Stimulated activated CD4-positive, alpha-beta T cell treated with anti-CD3 and anti-CD28 coated beads, Interleukin-4, amount 100 ng/mL, for 24 hours (primary cell): ENCODE data around the gene UBE2J1.
"Not testable (repeated sequence)": the region's sequence is repeated elsewhere in the genome, so short reads cannot be mapped to it uniquely, and the experiment has no call there.

ENCODE experiments used
- DNase-seq: peaks from one replicate; pipeline ENCODE4 v3.0.0-alpha.2; 2020

The UBE2J1 gene, protein sequence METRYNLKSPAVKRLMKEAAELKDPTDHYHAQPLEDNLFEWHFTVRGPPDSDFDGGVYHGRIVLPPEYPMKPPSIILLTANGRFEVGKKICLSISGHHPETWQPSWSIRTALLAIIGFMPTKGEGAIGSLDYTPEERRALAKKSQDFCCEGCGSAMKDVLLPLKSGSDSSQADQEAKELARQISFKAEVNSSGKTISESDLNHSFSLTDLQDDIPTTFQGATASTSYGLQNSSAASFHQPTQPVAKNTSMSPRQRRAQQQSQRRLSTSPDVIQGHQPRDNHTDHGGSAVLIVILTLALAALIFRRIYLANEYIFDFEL

DNA sequence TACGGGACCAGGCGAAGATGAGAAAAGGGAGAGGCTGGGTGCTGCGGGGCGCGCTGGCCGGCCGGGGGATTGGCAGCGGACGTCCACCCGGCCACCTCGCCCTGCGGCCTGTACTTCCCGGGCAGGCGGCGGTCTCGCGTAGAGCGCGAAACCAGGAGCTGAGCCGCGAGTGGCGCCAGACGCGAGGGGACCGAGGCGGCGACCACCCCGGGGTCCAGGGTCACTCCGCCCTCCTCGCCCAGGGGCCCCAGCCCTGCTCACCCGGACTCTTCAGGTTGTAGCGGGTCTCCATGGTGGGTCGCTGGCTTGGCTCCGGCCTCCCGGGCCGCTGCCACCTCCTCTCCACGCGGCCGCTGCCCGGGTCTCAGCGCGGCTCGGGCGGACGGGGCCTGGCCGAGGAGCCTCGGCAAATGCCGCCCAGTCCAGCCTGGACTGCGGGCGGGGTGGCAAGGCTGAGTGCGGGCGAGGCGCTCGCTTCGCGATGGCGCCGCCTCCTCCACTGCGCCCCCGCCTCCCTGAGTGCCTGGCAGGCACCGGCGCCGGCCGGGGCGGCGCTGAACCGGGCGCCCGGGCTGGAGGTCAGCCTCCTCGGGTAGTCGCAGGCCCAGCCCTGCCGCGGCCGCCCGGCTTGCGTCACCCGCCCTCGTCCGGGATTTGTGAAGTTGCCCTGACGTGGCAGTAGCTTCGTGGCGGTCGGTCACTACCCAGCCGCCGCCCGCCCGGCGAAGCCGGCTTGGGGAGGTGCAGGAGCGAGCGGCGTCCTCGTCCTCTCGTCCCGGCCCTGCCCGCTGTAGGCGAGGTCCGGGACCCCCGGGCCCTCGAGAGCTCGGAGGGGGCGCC is at the start of gene UBE2J1:
TSS of gene UBE2J1 (minus strand) at position 445 of the 840 bp plus-strand sequence. CDS start at position 292, 153 bp downstream.
- DNase-seq, result peak; percentile 73

DNA sequence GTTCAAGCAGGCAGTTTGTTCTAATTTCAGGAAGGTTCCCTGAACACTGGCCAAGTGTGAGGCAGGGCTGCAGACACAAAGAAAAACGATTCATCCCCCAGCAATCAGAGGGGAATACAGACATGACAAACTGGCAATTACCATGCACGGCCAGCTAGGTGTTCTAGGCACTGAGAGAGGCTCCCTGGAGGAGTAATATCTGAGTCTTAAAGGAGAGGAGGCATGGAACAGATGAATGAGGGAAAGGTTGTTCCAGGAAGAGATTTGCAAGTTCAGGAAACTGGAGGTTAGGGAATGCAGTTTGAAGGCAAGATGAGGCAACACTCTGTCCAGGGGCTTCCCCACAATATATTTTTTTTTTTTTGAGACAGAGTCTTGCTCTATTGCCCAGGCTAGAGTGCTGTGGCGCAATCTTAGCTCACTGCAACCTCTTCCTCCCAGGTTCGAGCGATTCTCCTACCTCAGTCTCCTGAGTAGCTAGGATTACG is 48.4 kb upstream of the UBE2J1 start:
- DNase-seq, result no peak

GRCh38 chr6:89400050-89400449 is 47.5 kb upstream of the UBE2J1 start:
- DNase-seq, result no peak

DNA sequence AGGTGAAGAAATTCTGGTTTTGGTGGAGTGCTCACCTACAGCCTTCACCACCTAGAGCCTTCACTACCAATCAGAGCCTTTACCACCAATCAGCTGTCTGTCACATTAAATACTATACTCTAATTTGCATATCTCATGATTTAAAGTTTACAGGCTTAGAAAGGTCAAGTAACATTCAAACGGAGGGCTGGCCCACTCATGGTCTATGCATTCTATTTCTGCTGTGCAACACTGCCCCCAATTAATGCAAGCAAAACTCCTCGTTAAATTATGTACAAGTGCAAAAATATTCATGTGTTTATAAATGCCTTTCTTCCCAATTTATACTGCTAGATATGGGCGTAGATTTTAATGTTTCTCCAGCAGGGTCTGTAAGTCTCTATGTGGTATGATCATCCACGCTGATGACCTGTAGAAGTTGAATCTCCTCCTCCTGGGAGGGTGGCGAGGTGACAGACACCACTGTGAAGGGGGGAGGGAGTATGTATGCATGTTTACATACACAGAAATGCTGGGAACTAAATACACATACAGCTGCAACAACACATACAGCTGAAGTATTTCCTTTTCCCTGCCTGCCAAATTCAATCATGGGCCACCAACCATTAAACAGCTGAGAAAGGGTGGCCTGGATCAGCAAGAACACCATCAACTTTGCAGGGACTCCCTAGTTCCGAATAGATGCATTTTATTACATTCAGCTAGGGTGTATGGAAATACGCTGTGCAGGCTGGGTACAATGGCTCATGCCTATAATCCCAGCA is 46.4 kb upstream of the UBE2J1 start:
- no peak for DNase-seq

- not testable (repeated sequence) for DNase-seq
Measured at GRCh38 chr6:89397884-89398283, 45.4 kb upstream of the UBE2J1 start.

DNA sequence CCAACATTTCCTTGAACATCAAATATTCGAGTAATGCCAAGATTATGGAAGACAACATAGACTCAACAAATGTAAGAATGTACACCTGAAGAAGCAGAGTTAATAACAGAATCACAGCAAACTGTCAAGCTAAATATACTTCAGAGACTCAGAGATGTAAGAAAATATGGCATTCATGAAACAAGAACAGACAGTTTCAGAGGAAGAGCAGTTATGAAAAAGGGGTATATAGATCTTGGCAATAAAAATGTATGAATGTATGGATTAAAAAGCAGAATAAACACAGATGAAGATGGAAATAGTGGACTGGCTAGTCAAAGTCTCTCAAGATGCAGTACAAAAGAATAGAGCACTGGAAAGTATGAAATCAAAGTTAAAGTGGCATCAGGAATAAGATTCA is 41.1 kb upstream of the UBE2J1 start:
- no peak for DNase-seq

DNA sequence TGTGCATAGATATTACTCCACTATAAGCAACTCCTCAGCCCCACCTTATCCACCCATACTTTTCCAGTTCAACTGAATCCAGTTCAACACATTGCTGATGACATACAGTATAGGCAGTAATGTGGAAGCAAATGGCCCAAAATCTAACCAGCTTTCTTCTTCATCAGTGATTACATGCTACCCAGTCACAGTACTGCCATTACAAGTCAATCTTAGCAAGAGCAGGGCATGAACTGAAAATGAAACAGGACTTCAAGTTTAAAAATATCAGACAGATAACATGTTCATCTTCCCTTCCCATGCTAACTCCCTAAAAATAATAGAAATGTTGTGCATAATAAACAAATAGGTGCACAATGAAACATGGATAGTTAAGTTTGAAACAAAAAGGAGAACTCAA is 40.3 kb upstream of the UBE2J1 start:
- DNase-seq, result no peak

DNA sequence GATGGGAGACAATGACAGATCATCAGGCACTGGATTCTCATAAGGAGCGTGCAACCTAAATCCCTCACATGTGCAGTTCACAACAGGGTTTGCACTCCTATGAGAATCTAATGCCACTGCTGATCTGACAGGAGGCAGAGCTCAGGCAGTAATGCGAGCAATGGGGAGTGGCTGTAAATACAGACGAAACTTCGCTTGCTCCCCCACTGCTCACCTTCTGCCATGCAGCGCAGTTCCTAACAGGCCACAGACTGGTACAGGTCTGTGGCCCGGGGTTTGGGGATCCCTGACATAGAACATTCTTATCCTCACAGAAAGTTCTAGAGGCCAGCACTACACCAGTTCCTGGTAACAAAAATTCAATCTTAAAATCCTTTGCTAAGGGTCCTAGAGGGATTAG is 36.3 kb upstream of the UBE2J1 start:
- DNase-seq, result no peak

DNA sequence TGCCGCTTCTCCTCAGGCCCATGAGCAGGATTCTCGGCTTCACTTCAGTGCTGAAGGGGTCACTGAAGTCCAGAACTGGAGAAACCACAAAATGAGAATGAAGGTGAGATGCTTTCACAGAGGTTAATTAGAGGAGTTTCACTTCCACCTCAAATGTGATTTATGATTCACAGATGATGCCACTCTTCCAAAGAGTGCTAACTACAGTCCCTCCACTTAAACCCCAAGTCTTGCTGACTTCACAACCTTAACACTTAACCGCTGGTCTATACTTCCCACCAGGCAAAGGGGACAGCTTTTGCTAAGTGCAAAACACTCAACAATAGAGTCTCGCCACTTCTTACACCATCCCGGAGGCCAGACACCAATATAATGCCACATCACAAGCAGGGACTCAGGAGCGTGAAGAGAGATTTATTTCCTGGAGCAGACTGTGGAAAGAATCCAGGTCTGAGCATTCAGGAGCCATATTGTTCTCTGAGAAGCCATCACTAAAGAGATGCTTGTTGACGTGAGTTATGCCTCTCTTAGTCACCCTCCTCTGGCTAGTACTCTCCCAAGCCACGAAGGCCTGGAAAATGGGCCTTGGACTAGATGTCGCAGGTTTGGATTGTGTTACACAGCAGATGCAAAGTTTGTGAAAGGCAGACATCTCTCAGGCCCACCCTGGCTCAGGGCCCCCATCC is 35.1 kb upstream of the UBE2J1 start:
- no peak for DNase-seq

GRCh38 chr6:89386917-89387491 is 34.5 kb upstream of the UBE2J1 start:
- no peak for DNase-seq

DNA sequence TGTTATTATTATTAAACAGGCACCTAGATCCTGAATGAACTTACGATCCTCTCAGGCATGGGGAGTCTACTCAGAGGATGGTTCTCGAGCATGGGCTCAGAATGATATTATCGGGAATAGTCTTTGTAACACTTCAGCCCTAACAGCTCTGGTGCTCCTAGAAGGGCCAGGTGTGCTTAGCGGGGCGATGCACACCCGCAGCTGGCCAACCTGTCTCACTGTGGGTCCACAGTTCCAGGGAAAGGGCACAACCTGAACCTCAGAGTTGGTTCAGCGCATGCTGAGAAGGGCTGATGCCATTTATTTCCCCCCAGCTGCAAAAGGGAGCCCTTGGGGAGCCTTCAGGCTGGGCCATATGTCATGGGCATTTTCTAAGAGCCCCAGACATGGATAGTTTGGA is 33.3 kb upstream of the UBE2J1 start:
- no peak for DNase-seq

DNA sequence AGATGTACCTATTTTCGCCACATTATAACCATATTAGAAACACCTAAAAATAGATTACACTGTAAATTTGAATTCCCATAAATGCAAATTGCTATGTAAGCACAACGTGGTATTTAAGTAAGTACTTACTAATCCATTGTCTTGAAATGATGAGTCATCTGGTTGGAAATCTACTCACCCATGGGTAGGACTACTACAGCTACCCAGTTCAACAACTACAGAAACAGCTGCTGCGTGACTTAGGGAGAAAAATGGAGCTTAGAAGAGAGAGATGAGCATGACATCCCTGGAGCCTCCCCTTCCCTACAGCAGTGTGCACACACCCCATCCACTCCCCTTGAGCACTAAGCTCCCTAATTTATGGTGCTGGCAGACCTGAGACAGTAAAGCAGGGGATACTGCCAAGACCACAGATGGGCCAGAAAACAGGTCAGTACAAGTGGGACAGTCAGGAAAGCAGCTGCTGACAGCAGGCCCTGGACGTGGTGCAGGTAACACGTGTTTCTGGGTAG is 32.7 kb upstream of the UBE2J1 start:
- no peak for DNase-seq

GRCh38 chr6:89381031-89381430 is 28.5 kb upstream of the UBE2J1 start:
- DNase-seq, result no peak

- no peak for DNase-seq
Measured at GRCh38 chr6:89379281-89379680, 26.8 kb upstream of the UBE2J1 start.

GRCh38 chr6:89378628-89379027 is 26.1 kb upstream of the UBE2J1 start:
- no peak for DNase-seq

DNA sequence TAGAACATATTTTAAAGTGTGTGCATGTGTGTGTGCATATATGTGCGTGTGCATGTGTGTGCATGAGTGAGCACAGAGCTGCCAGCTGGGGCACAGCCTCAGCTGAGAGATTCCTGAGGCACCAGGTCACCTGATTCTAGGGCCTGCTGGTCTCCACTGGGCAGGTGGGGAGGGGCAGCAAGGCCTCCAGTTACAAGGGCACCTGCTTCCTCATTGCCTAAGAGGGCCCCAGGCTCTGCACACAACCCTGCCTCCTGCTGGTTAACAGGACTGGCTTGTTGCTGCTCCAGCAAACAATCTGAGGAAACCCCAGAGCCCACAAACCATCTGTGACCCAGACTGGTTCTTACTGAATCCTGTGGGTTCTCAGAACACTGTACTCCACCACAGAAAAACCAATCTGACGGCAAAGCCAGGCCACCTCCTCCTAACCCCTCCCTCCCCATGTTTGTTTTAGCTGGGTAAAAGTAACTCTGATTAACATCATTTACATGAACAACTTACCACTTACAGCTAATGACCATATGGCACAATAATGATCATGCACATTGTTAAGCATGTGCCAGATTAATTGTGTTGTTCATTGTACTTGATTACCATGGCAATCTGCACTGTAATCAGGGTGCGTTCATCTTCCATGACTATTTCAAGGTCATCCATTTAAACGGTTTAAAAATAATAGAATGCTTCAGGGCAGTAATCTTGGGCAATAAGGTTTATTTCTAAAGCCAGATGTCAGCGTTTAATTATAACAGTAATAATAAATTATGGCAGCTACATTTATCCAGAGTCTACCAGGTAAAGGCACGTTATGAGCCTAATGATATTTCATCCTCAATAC is 23.1 kb upstream of the UBE2J1 start:
- DNase-seq, result peak; percentile 60

- DNase-seq, result no peak
Measured at GRCh38 chr6:89372506-89372901, 20.0 kb upstream of the UBE2J1 start.

DNA sequence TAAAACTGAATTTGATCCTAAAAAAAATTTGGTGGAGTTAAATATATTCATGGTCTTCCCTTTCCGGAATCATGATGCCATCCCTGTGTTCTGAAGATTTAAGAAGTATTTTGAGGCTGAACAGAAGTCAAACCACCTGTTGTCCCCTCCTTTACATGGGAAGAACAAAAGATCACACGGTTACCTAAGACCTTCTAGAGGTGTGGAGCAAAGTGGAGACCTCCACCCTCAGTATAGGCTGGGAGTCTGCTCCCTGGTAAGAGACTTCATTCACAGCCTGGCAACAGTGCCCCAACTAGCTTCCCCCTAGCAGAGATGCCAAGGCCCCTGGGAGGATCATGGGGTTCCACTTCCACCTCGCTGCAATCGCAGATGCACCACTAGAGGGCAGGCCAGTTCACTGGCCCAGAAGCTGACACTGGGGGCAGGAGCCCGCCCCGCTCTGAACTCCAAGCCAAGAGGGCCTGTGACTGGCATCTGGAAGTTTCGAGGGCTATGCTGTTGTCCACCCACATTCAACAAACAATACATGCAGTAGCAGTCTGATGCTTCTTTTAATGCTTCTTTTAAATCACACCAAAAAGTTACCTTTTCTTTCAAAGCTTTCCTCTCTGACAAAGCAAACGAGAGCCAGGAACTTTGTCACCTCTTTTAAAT is 19.5 kb upstream of the UBE2J1 start:
- DNase-seq, result peak; percentile 84

GRCh38 chr6:89368999-89369398 is 16.5 kb upstream of the UBE2J1 start:
- no peak for DNase-seq

- DNase-seq, result peak; percentile 74
Measured at GRCh38 chr6:89368107-89368506, 15.6 kb upstream of the UBE2J1 start.

DNA sequence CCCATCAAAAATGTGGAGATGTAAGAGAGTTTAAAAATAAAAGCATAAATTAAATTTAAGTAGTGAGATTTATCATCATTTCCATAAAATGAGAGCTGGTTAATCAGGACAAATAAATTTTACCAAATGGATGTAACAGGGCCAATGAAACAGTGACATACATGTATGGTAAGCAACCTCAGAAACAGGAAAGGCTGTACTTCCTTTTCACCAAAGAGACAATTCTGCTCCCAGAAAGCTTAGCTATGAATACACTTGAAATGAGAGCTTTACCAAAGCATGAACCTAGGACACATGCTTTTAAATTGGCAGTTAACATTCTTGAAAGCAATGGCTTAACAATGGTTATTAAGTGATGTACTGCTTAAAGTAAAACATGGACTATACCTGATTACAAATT is 12.1 kb upstream of the UBE2J1 start:
- DNase-seq, result no peak
